Thymus (tissue), 11 donors: Measurements from ENCODE around the gene CXCR4. TPM values are rescaled to one million over a fixed set of nuclear protein-coding genes. Genes with fewer than 3 reads are reported as not detected.

Experiments
- DNase-seq, 9 donors: peaks; one replicate each; pipeline ENCODE4 v3.0.0-alpha.2; 2013; ENCODE audit warnings: low spot score in 9 of 9, low read depth in 6 of 9, missing footprints in 1 of 9
- H3K27ac ChIP-seq, 2 donors: one replicate each; pipeline ENCODE4 v1.5.1; 2013; ENCODE audit warnings: control low read depth in 1 of 2, low read depth in 1 of 2, low read length in 1 of 2, mild to moderate bottlenecking in 1 of 2, moderate library complexity in 1 of 2
- H3K27me3 ChIP-seq, 2 donors: one replicate each; pipeline ENCODE4 v1.5.1; 2013; ENCODE audit warnings: low read length in 1 of 2; ENCODE audit not compliant: control insufficient read depth in 2 of 2, insufficient read depth in 1 of 2
- H3K36me3 ChIP-seq, 2 donors: one replicate each; pipeline ENCODE4 v1.5.1; 2013; ENCODE audit warnings: low read length in 1 of 2, mild to moderate bottlenecking in 1 of 2, moderate library complexity in 1 of 2; ENCODE audit not compliant: control insufficient read depth in 2 of 2, insufficient read depth in 2 of 2
- H3K4me1 ChIP-seq, 2 donors: one replicate each; pipeline ENCODE4 v1.5.1; 2013; ENCODE audit warnings: low read length in 2 of 2; ENCODE audit not compliant: control insufficient read depth in 2 of 2, insufficient read depth in 2 of 2
- H3K4me3 ChIP-seq, 2 donors: one replicate each; pipeline ENCODE4 v1.5.1; 2013; ENCODE audit warnings: low read length in 2 of 2, control low read depth in 1 of 2, mild to moderate bottlenecking in 1 of 2
- H3K9me3 ChIP-seq, 2 donors: one replicate each; pipeline ENCODE4 v1.5.1; 2013; ENCODE audit warnings: low read length in 1 of 2, mild to moderate bottlenecking in 1 of 2; ENCODE audit not compliant: control insufficient read depth in 2 of 2, insufficient read depth in 1 of 2
- WGBS: extraction: QIAGEN DNeasy Blood & Tissue Kit; methylation state at CpG from one replicate; pipeline ENCODE4 v1.1.7; 2013; 5-methylcytosine and 5-hydroxymethylcytosine counted together
- polyA plus RNA-seq: library from polyadenylated mRNA; stranded (reverse); fragments of 200-250 nt; gene quantifications from one replicate; pipeline ENCODE4 v1.2.3, GENCODE V29; 2013
- total RNA-seq: library from RNA; stranded (reverse); fragments of 120-200 nt; gene quantifications from one replicate; pipeline ENCODE4 v1.2.4, GENCODE V29; 2013
- donor health status: healthy.

Gene CXCR4
- total and polyA plus RNA-seq, 2 donors, result 198 to 942 TPM

DNA sequence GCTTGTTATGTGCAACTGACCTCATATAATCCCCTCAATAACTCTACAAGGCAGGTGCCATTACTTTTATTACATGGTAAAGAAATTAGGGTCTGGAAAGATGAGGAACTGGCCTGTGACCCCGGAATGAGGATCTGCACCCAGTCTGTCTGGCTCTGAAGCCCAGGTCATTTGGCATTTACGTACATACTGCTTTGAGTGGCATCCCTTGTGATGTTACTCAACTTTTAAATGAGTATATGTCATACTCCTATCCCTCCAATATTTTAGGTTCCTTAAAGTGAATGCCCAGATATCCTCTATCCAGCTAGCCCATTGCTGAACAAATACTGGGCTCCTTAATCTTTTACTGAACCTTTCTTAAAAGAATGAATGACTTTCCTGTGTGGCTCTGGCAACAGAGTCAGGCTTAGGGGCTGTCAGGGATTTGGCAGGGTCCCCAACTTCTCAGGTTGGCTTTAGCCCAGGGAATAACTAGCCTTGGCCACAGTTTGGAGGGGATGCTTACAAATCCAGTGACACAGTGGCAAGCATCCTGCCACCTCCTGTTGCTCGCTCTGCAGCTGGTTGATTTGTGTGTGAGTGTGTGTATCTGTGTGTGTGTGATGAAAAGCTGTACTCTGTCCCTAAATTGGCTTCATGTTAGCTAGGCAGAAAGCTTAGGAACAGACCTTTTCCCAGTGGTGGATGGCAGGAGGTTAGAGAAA is 3.4 kb upstream of the CXCR4 start:
- H3K4me3 ChIP-seq, result no peak overlapping the region
- H3K4me1 ChIP-seq, result peaks cover 33 to 60% of the 10 kb centered on the region in 2 donors
- DNase-seq, result no peak
- no peak overlapping the region for H3K27ac ChIP-seq
- no peaks in the 10 kb centered on the region for H3K27me3 ChIP-seq
- WGBS, result 96% methylated on average over 3 of the region's 3 CpGs
- H3K9me3 ChIP-seq, result no peaks in the 10 kb centered on the region
- H3K36me3 ChIP-seq, result peaks cover 0 to 5% of the 10 kb centered on the region in 2 donors

DNA sequence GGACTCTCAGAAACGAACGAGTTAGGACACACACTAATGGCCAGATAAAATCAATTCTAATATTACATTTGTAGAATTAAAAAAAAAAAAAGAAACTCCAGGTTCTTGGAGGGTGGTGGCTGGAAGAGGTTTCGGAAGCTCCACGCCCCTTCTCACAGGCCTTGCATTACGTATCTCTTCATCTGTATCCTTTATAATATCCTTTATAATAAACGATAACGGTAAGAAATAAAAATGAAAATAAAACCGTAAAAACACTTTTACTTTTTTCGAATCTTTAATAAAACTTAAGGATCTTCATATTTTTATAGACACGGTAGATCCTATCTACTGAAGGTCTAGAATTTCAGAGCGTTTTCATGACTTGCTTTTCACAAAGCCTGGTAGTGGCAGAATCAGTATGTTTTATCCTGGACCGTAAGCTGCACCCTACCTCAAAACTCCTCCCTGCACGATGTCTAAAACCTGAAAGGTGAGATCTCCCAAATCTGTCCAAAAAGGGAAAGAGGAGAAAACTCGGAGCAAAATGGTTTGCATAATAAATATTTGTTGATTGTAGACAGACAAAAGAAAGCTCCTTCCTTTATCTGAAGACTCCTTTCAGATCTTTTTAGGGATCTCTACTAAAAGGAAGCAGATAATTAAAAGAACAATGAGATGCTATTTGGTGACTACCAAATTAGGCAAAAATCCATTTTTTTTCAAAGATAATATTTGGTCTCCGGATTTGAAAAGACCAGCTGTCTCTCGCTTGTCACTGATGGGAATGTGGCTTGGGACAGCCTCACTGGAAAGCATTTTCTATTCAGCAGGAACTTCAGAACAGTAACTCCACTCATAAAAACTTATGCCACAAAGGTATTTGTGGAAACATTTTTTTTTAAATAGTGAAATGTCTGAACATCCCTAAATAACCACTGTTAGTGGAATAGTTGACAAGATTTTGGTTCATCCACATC is 2.0 kb upstream of the CXCR4 start:
- peaks cover 9 to 14% of the 10 kb centered on the region in 2 donors for H3K36me3 ChIP-seq
- 71% methylated on average over 16 of the region's 16 CpGs for WGBS
- DNase-seq, result peak in 1 of 9 donors; percentile 27
- H3K4me3 ChIP-seq, result peak overlapping the region; percentile 78 to 89
- peaks cover 23 to 54% of the 10 kb centered on the region in 2 donors for H3K4me1 ChIP-seq
- H3K27me3 ChIP-seq, result no peaks in the 10 kb centered on the region
- no peaks in the 10 kb centered on the region for H3K9me3 ChIP-seq
- H3K27ac ChIP-seq, result peak overlapping the region; percentile 16 to 96

DNA sequence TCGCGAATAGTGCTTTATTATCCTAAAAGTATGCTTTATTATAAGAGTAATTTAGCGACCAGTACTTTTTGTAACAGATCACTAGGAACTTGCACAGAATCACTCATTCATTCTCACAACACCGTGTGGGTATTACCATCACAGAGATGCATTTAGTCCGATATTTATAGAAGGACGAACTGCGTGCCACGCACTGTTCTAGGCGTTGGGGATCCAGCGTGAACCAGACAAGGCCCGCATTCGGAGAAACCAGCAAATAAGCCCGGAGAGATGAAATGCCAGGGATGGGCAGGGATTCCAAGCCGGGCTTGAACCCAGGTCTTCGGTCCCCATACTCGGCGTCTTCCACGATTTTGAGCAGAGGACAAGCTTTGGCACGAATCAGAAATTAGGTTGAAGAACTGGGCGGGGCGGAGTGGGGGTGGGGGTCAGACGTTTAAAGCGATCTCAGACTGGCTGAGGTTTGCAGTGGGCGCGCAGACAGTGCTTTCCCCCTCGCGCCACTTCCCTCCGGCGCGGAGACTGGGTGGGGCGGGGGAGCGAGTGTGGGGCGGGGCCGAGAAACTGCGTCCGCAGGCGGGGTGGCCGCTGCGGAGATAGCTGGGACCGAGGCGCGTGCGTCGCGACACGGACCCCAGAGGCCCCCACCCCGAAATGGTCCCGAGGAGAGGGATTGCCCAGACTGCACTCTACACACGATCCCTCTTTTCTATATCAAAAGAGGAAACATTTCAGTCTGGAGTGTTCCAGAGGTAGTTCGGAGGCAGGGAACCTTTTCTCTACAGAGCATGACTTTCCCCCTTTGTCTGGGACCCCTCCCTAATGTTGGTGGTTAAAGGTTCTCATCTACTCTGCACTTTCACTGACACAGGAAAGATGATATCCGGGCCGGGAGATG is 1.1 kb upstream of the CXCR4 start:
- DNase-seq, result peak in 3 of 9 donors; percentile 52 to 80 (median 58)
- Histone ChIP-seq H3K4me3 (peak overlapping the region; percentile 78 to 89), H3K36me3 (peaks cover 19 to 22% of the 10 kb centered on the region in 2 donors), H3K27ac (peak overlapping the region; percentile 87 to 96), H3K4me1 (peaks cover 15 to 48% of the 10 kb centered on the region in 2 donors), H3K27me3 (no peaks in the 10 kb centered on the region), H3K9me3 (no peaks in the 10 kb centered on the region)
- WGBS, result under 1% methylated on average over 52 of the region's 52 CpGs

DNA sequence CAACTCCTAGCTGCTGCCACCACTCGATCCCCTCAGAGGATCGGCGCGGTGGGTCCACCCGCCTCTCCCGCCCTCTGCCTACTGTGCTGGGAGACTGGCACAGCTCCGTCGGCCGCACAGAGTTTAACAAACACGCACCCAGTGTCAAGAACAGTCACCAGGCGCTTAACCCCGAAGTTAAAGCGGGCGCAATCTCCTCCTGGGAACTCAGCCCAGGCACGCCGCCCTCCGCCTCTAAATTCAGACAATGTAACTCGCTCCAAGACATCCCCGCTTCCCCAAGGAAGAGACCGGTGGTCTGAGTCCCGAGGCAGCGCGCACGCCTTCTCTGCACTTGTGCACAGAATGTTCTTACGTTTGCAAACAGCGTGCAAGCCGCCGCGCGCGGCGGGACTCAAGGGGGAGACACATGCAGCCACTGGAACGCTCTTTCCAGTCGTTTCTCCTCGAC is 533 bp downstream of the CXCR4 start:
- peaks cover 30 to 35% of the 10 kb centered on the region in 2 donors for H3K36me3 ChIP-seq
- peak overlapping the region; percentile 97 to 98 for H3K27ac ChIP-seq
- no peaks in the 10 kb centered on the region for H3K27me3 ChIP-seq
- H3K4me1 ChIP-seq, result peaks cover 10 to 36% of the 10 kb centered on the region in 2 donors
- peak overlapping the region; percentile 78 to 89 for H3K4me3 ChIP-seq
- under 1% methylated on average over 35 of the region's 35 CpGs for WGBS
- peak in 5 of 9 donors; percentile 70 to 90 (median 79) for DNase-seq
- H3K9me3 ChIP-seq, result no peaks in the 10 kb centered on the region

DNA sequence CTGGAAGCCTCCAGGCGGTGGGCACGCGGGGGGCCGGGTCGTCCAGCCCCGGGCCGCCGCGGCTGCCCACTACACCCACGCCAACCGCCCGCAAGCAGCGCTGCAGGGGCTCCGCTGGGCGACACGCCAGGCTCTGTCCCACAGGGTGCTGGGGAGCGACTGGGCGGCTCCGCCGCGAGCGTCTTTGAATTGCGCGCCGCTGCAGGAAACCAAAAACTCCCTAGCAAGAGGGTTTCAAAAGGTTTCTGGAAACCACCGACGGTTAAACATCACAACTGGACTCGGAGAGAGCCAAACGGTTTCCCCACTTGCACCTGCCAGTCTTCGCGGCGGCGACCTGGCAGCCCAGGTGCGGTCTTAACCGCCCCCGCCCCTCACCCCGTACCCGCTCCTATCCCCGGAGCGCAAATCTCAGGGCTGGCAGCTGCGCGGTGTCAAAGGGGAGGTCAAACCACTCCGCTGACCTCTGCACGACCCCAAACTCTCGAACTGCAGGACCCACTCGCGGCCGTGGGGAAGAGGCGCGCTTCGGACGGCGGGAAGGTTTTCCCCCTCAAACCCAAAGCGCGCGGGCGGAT is 1.0 kb downstream of the CXCR4 start:
- Histone ChIP-seq H3K27me3 (no peaks in the 10 kb centered on the region), H3K4me3 (peak overlapping the region; percentile 78 to 89), H3K4me1 (peaks cover 10 to 36% of the 10 kb centered on the region in 2 donors), H3K36me3 (peaks cover 30 to 37% of the 10 kb centered on the region in 2 donors), H3K27ac (peak overlapping the region; percentile 97 to 98), H3K9me3 (no peaks in the 10 kb centered on the region)
- DNase-seq, result peak in 5 of 9 donors; percentile 77 to 94 (median 87)
- WGBS, result under 1% methylated on average over 57 of the region's 57 CpGs

DNA sequence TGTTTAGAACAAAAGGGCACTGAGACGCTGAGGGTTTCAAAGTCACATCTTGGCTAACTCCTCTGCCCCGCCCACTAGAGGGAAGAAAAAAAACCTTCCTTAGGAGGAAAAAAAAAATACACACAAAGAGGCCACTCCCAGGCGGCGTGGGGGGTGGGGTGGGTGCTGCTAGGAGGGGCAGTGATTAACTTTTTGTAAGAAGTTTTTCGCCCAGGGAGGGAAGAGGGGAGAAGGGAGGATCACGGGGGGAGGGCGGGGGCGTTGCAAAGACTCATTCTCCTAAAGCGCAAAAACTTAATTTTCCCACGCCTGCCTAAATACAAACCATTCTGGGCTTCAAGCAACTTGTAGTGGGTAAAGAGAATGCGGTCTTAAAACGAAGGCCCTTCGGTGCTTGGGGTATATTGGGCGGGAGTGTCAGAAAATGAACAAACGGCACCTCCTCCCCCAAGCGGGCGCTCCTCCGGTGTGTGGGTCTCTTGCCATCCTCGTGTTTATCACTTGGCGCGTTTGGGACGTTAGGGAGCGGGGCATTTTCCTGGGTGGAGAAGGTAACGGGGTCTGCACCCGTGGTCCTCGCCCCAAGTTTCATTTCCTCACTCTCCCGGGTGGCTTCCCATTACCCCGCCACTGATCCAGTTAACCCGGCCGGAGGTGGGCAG is 1.7 kb downstream of the CXCR4 start:
- Histone ChIP-seq H3K27me3 (no peaks in the 10 kb centered on the region), H3K36me3 (peaks cover 30 to 37% of the 10 kb centered on the region in 2 donors), H3K4me3 (peak overlapping the region; percentile 78 to 89), H3K4me1 (peaks cover 5 to 30% of the 10 kb centered on the region in 2 donors), H3K27ac (peak overlapping the region; percentile 97 to 98), H3K9me3 (no peaks in the 10 kb centered on the region)
- WGBS, result under 1% methylated on average over 30 of the region's 30 CpGs
- DNase-seq, result peak in 5 of 9 donors; percentile 69 to 90 (median 78)

DNA sequence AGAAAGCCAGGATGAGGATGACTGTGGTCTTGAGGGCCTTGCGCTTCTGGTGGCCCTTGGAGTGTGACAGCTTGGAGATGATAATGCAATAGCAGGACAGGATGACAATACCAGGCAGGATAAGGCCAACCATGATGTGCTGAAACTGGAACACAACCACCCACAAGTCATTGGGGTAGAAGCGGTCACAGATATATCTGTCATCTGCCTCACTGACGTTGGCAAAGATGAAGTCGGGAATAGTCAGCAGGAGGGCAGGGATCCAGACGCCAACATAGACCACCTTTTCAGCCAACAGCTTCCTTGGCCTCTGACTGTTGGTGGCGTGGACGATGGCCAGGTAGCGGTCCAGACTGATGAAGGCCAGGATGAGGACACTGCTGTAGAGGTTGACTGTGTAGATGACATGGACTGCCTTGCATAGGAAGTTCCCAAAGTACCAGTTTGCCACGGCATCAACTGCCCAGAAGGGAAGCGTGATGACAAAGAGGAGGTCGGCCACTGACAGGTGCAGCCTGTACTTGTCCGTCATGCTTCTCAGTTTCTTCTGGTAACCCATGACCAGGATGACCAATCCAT is 2.7 kb downstream of the CXCR4 start:
- no peaks in the 10 kb centered on the region for H3K9me3 ChIP-seq
- peak in 1 of 9 donors; percentile 26 for DNase-seq
- WGBS, result 46% methylated on average over 12 of the region's 12 CpGs
- no peaks in the 10 kb centered on the region for H3K27me3 ChIP-seq
- peaks cover 30 to 37% of the 10 kb centered on the region in 2 donors for H3K36me3 ChIP-seq
- peak overlapping the region; percentile 78 to 89 for H3K4me3 ChIP-seq
- peak overlapping the region; percentile 82 to 97 for H3K27ac ChIP-seq
- H3K4me1 ChIP-seq, result peaks cover 4 to 27% of the 10 kb centered on the region in 2 donors
